Choroid plexus epithelial cell (primary cell): ENCODE data around the gene GSS.
"Not testable (repeated sequence)": the region's sequence is repeated elsewhere in the genome, so short reads cannot be mapped to it uniquely, and the experiment has no call there.

Experiments
- DNase-seq: peaks from one replicate; pipeline ENCODE4 v3.0.0-alpha.2; 2010; ENCODE audit warnings: low read depth
- H3K4me3 ChIP-seq: 2 replicates; pipeline ENCODE4 v1.5.1; 2011; ENCODE audit warnings: low read depth, mild to moderate bottlenecking, control low read depth, low read length, moderate library complexity
- TF ChIP-seq, protein P1 (sequence below): conservative IDR thresholded peaks from 2 replicates; pipeline ENCODE4 v1.5.1; 2011; ENCODE audit warnings: low read depth, mild to moderate bottlenecking, control low read depth, inconsistent platforms, low read length, moderate library complexity

The GSS gene

GRCh38 chr20:34907616-34908469, 47.8 kb downstream of the GSS start:
- TF ChIP-seq, protein P1, sequence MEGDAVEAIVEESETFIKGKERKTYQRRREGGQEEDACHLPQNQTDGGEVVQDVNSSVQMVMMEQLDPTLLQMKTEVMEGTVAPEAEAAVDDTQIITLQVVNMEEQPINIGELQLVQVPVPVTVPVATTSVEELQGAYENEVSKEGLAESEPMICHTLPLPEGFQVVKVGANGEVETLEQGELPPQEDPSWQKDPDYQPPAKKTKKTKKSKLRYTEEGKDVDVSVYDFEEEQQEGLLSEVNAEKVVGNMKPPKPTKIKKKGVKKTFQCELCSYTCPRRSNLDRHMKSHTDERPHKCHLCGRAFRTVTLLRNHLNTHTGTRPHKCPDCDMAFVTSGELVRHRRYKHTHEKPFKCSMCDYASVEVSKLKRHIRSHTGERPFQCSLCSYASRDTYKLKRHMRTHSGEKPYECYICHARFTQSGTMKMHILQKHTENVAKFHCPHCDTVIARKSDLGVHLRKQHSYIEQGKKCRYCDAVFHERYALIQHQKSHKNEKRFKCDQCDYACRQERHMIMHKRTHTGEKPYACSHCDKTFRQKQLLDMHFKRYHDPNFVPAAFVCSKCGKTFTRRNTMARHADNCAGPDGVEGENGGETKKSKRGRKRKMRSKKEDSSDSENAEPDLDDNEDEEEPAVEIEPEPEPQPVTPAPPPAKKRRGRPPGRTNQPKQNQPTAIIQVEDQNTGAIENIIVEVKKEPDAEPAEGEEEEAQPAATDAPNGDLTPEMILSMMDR: no peak
- peak; percentile 54 for DNase-seq
- H3K4me3 ChIP-seq: no peak overlapping the region

DNA sequence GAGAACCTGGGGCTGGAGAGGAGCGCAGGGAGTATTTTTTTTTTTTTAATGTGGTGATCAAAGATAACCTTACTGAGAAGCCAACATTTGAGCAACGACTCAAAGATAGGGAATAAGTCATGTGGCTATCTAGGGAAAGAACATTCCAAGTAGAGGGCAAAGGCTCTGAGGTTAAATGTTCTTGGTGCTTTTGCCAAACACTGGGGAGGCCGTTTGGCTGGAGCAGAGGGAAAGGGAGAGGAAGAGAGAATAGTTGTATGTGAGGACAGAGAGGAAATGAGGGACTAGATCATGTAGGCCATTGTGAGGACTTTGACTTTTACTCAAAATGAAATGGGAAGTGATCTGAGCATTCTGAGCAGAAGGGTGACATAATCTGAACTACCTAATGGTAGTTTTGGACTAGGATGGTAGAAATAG, 51.4 kb downstream of the GSS start:
- TF ChIP-seq, protein P1: no peak
- no peak overlapping the region for H3K4me3 ChIP-seq
- DNase-seq: peak; percentile 13

- not testable (repeated sequence) for DNase-seq
Observed at GRCh38 chr20:34898731-34899130, 56.9 kb downstream of the GSS start.

DNA sequence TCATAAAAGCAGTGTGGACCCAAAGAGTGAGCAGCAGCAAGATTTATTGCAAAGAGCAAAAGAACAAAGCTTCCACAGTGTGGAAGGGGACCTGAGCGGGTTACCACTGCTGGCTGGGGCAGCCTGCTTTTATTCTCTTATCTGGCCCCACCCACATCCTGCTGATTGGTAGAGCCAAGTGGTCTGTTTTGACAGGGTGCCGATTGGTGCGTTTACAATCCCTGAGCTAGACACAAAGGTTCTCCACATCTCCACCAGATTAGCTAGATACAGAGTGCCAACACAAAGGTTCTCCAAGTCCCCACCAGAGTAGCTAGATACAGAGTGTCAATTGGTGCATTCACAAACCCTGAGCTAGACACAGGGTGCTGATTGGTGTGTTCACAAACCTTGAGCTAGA, 57.5 kb downstream of the GSS start:
- not testable (repeated sequence) for DNase-seq, H3K4me3 ChIP-seq

More at GRCh38 chr20:34898731-34899130, 56.9 kb downstream of the GSS start:
- not testable (repeated sequence) for H3K4me3 ChIP-seq

DNA sequence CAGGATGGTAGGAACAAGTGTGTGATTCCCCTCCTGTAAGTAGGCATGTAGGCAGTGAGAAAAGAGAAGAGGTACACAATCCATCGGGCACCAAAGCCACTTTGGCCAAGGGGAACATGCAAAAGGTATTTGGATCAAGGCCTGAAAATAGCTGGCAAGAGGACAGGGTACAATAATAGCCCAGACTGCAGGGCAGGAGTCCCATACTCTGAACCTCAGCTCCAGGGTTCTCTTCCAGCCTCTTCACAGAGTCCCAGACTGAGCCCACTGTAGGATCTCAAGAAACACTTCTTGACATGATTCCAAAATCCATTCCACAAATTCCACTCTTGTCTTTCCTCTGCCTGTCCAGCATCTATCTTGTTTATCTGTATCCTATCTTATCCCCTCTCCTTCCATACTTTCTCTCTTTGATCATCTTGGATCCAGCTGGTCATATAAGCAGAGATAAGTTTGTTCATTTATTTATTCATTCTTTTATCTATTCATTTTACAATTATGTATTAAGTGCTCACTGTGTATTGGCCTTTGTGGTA, 59.5 kb downstream of the GSS start:
- DNase-seq: no peak
- TF ChIP-seq, protein P1: no peak
- no peak overlapping the region for H3K4me3 ChIP-seq

GRCh38 chr20:34895465-34895864, 60.1 kb downstream of the GSS start:
- DNase-seq: no peak
- H3K4me3 ChIP-seq: no peak overlapping the region
- TF ChIP-seq, protein P1: no peak

- TF ChIP-seq, protein P1: no peak
- DNase-seq: no peak
- no peak overlapping the region for H3K4me3 ChIP-seq
Observed at GRCh38 chr20:34894723-34895122, 60.9 kb downstream of the GSS start.

GRCh38 chr20:34892671-34893070, 62.9 kb downstream of the GSS start:
- no peak for DNase-seq
- TF ChIP-seq, protein P1: no peak
- no peak overlapping the region for H3K4me3 ChIP-seq
